RWPE1 (cell line): ENCODE measurements around the gene DDN.

ENCODE experiments used
- CTCF ChIA-PET: fragments of 350-600 bp; sonication (Branson Sonifier 250); formaldehyde crosslinking; extraction: SDS; loops from one replicate; lab custom pipeline; 2021; lab: Yijun Ruan, JAX
- POLR2A ChIA-PET: fragments of 400-600 bp; formaldehyde crosslinking; extraction: SDS; loops from one replicate; lab custom pipeline; 2020; ENCODE audit warnings: antibody characterized with exemption; ENCODE audit not compliant: low non-redundant PET; lab: Yijun Ruan, JAX
- DNase-seq: peaks from one replicate; pipeline ENCODE4 v3.0.0; 2012; ENCODE audit warnings: low spot score
- H3K27ac ChIP-seq: fragments of 450-650 bp; 2 replicates; pipeline ENCODE4 v1.5.1; 2017
- TF ChIP-seq, protein P1 (sequence below): fragments of 450-650 bp; conservative IDR thresholded peaks from 2 replicates; pipeline ENCODE4 v1.5.1; 2017; ENCODE audit warnings: low read depth, mild to moderate bottlenecking

DDN gene

GRCh38 chr12:49037947-49038237, 38.7 kb upstream of the DDN start:
- ChIA-PET POLR2A (no interaction called here), CTCF (interaction anchor here (0.5 kb wide), 1 partner anchor 901 kb away, joined by 5 read pairs; no protein-coding TSS in a partner anchor)
- H3K27ac ChIP-seq = no peak overlapping the region
- TF ChIP-seq, protein P1, sequence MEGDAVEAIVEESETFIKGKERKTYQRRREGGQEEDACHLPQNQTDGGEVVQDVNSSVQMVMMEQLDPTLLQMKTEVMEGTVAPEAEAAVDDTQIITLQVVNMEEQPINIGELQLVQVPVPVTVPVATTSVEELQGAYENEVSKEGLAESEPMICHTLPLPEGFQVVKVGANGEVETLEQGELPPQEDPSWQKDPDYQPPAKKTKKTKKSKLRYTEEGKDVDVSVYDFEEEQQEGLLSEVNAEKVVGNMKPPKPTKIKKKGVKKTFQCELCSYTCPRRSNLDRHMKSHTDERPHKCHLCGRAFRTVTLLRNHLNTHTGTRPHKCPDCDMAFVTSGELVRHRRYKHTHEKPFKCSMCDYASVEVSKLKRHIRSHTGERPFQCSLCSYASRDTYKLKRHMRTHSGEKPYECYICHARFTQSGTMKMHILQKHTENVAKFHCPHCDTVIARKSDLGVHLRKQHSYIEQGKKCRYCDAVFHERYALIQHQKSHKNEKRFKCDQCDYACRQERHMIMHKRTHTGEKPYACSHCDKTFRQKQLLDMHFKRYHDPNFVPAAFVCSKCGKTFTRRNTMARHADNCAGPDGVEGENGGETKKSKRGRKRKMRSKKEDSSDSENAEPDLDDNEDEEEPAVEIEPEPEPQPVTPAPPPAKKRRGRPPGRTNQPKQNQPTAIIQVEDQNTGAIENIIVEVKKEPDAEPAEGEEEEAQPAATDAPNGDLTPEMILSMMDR = no peak
- DNase-seq = no peak

GRCh38 chr12:49037111-49037946, 38.2 kb upstream of the DDN start:
- peak overlapping the region; percentile 14; the same call in 1 of the 2 replicates for H3K27ac ChIP-seq
- no peak for DNase-seq
- ChIA-PET POLR2A (interaction anchor here (0.5 kb wide), 1 partner anchor 194 kb away, joined by 3 read pairs; no protein-coding TSS in a partner anchor), CTCF (interaction anchor here (0.6 to 1.1 kb wide), 3 partner anchors 19 to 109 kb away, joined by 3 to 4 read pairs (median 3); no protein-coding TSS in a partner anchor)
- TF ChIP-seq, protein P1 = no peak

- TF ChIP-seq, protein P1 = no peak
- ChIA-PET CTCF (interaction anchor here (1.1 kb wide), 1 partner anchor 52 kb away, joined by 3 read pairs; no protein-coding TSS in a partner anchor), POLR2A (interaction anchor here (0.6 kb wide), 2 partner anchors 36 to 67 kb away, joined by 3 to 7 read pairs; no protein-coding TSS in a partner anchor)
- no peak for DNase-seq
- H3K27ac ChIP-seq = no peak overlapping the region
Measured at GRCh38 chr12:49036029-49036428, 36.9 kb upstream of the DDN start.

DNA sequence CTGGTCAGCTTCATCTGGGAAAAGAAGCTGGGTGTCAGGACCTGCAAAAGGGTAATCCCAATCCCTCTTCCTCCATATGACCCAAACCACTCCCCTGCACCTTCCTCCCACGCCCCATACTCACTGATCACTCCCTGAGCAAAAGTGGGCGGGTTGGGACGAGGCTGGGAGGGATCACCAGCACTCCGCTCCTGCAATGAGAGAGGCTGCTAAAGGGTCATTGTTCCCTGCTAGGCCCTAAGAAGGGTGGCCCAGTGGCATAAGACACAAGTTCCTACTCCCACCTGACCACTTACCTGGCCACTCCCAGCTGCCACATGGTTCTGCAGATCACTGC, 35.1 kb upstream of the DDN start:
- POLR2A ChIA-PET = interaction anchor here (0.6 kb wide), 1 partner anchor 18 kb away, joined by 3 read pairs; no protein-coding TSS in a partner anchor
- CTCF ChIA-PET = interaction anchor here (1.1 kb wide), 1 partner anchor 14 kb away, joined by 3 read pairs; no protein-coding TSS in a partner anchor
- DNase-seq = no peak
- H3K27ac ChIP-seq = peak overlapping the region; percentile 17
- TF ChIP-seq, protein P1 = no peak

DNA sequence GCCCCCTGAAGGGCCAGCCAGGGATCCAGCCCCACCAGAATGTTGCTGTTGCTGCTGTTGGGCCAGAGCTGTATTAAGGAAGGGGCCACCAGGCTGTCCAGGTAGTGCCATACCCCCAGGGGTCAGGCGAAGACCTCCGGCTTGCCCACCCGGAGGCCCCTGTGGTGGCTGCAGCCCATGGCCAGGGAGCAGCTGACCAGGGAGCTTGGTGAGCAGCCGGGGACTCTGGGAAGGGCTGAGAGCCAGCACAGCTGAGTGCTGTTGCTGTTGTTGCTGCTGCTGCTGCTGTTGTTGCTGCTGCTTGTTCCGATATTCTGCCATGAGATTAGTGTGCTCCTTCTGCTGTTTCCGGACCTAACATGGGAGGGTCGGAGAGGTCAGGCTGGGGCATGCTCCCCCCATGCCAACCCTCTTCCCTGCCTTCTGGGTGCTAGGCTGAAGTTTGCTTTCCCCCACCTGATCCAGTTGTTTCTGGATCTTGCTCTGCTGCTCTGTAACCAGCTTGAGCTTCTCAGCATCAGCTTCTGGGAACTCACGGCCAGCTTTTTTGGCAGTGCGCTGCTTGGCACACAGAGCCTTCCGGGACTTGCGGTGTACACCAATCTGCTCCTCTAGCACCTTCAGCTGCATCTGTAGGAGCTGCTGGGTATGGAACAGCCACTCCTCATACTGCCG, 34.6 kb upstream of the DDN start:
- TF ChIP-seq, protein P1 = no peak
- H3K27ac ChIP-seq = peak overlapping the region; percentile 17
- POLR2A ChIA-PET = interaction anchor here (0.6 kb wide), 1 partner anchor 18 kb away, joined by 3 read pairs; no protein-coding TSS in a partner anchor
- CTCF ChIA-PET = interaction anchor here (1.1 kb wide), 1 partner anchor 14 kb away, joined by 3 read pairs; no protein-coding TSS in a partner anchor
- no peak for DNase-seq
